Activated CD8-positive, alpha-beta T cell treated with anti-CD3 and anti-CD28 coated beads for 36 hours (primary cell): Measurements from ENCODE around the gene SNAPC2. TPM values are rescaled to one million over a fixed set of nuclear protein-coding genes. Genes with fewer than 3 reads are reported as not detected.
"Not testable (repeated sequence)": the region's sequence is repeated elsewhere in the genome, so short reads cannot be mapped to it uniquely, and the experiment has no call there.

Experiments
- ATAC-seq: fragments of 200-7000 bp; cut with Tn5 transposase; one replicate; pipeline ENCODE4 v1.10.0; 2021; ENCODE audit warnings: mild to moderate bottlenecking, moderate library complexity
- CTCF ChIA-PET: fragments of 350-600 bp; sonication (Branson Sonifier 250); formaldehyde crosslinking; loops from one replicate; lab custom pipeline; 2021; ENCODE audit warnings: antibody characterized with exemption; lab: Charles Lee
- POLR2A ChIA-PET: fragments of 350-600 bp; sonication (Branson Sonifier 250); formaldehyde crosslinking; loops from one replicate; lab custom pipeline; 2021; ENCODE audit warnings: antibody characterized with exemption; lab: Charles Lee
- DNase-seq: peaks from one replicate; pipeline ENCODE4 v3.0.0-alpha.2; 2020
- H3K27ac Mint-ChIP-seq: one replicate; pipeline ENCODE4 v1.8.0; 2021; ENCODE audit warnings: mild to moderate bottlenecking, mixed read lengths
- H3K27me3 Mint-ChIP-seq: one replicate; pipeline ENCODE4 v1.8.0; 2021; ENCODE audit warnings: mixed read lengths
- H3K36me3 Mint-ChIP-seq: one replicate; pipeline ENCODE4 v1.8.0; 2021; ENCODE audit warnings: low read depth, mixed read lengths
- H3K4me1 Mint-ChIP-seq: one replicate; pipeline ENCODE4 v1.8.0; 2021; ENCODE audit warnings: low read depth, mixed read lengths
- H3K4me3 Mint-ChIP-seq: one replicate; pipeline ENCODE4 v1.8.0; 2021; ENCODE audit warnings: mild to moderate bottlenecking, moderate library complexity, mixed read lengths
- H3K9me3 Mint-ChIP-seq: one replicate; pipeline ENCODE4 v1.8.0; 2021; ENCODE audit warnings: mixed read lengths
- CTCF ChIP-seq: fragments of 200-600 bp; IDR thresholded peaks from one replicate; pipeline ENCODE4 v1.8.0; 2022; ENCODE audit warnings: antibody characterized with exemption, mild to moderate bottlenecking
- intact Hi-C: fragments of 100-400 bp; cut with micrococcal nuclease; formaldehyde crosslinking; loops from one replicate; pipeline ENCODE4 v1.10.0; 2022
- total RNA-seq, 2 experiments: library from RNA; stranded (reverse); gene quantifications; one replicate each; pipeline ENCODE4 v1.2.3, GENCODE V29; 2021

The SNAPC2 gene
- total RNA-seq, 2 experiments from 2014 or later, result 16.0 to 18.2 TPM

DNA sequence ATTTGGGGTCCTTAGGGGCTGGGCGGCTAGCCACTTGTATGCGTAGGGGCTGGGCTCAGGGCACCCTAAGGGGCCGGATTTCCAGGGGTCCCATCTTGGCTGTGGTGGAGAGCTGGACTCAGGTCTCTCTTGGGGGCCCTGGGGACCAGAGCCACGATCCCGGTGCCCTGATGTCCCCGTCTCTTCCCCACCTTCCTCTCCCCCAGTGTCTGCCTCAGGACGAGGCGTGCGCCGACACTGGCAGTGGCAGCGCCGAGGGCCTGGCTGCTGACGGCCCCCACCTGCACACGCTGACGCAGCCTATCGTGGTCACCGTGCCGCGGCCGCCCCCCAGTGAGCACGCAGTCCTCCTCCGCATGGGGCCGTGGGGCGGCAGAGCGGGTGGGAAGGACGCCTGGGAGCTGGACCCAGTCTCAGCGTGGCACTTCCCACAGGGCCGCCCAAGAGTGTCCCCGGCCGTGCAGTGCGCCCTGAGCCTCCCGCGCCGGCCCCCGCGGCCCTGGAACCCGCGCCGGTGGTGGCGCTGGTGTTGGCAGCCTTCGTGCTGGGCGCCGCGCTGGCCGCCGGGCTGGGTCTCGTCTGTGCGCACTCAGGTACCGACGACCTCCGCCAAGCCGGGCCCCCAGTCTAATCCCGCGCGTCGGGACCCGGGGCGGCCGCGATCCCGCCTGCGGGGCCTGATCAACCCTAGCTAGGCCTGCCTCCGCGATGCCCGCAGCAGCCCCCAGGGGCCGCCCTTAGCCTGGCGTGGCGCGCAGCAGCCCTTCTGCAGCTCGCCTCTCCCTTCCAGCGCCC, 2.7 kb upstream of the SNAPC2 start:
- intact Hi-C loops, result no loop called here
- no peaks in the 10 kb centered on the region for H3K9me3 Mint-ChIP-seq
- DNase-seq, result peak; percentile 76
- POLR2A ChIA-PET, result interaction anchor here (2.0 to 3.2 kb wide), 4 partner anchors 9 to 26 kb away, joined by 12 to 14 read pairs (median 13); partner anchors contain the start of genes CTXN1, MAP2K7 and TIMM44
- H3K27ac Mint-ChIP-seq, result peak overlapping the region; percentile 46
- H3K36me3 Mint-ChIP-seq, result peaks cover 4% of the 10 kb centered on the region
- H3K4me1 Mint-ChIP-seq, result peaks cover 28% of the 10 kb centered on the region
- TF ChIP-seq CTCF, result peak; percentile 70
- CTCF ChIA-PET, result interaction anchor here (1.1 to 2.4 kb wide), 5 partner anchors 9 to 60 kb away, joined by 3 to 14 read pairs (median 3); partner anchors contain the start of genes MAP2K7 and TIMM44
- H3K27me3 Mint-ChIP-seq, result peaks cover 22% of the 10 kb centered on the region
- ATAC-seq, result peak; percentile 18
- H3K4me3 Mint-ChIP-seq, result peak overlapping the region; percentile 73

DNA sequence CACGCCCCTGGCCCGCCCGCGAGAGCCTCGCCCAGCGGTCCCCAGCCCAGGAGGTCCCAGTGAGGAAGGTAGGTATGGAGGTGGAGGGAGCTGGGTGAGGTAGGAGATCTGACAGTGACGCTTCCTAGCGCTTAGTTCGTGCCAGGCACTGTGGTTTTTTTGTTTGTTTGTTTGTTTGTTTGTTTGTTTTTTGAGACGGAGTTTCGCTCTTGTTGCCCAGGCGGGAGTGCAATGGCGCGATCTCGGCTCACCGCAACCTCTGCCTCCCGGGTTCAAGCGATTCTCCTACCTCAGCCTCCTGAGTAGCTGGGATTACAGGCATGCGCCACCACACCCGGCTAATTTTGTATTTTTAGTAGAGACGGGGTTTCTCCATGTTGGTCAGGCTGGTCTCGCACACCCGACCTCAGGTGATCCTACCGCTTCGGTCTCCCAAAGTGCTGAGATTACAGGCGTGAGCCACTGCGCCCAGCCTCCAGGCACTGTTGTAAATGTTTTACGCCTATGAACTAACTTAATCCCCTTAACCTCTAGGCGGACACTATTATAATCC, 2.0 kb upstream of the SNAPC2 start:
- intact Hi-C loops, ATAC-seq, DNase-seq, H3K36me3 Mint-ChIP-seq, H3K27ac Mint-ChIP-seq, H3K9me3 Mint-ChIP-seq: not testable (repeated sequence)
- H3K27me3 Mint-ChIP-seq, result peaks cover 22% of the 10 kb centered on the region
- H3K4me3 Mint-ChIP-seq, result peak overlapping the region; percentile 57
- TF ChIP-seq CTCF, result peak; percentile 56
- CTCF ChIA-PET, result interaction anchor here (1.1 to 2.4 kb wide), 5 partner anchors 10 to 60 kb away, joined by 3 to 14 read pairs (median 3); partner anchors contain the start of genes MAP2K7 and TIMM44
- POLR2A ChIA-PET, result interaction anchor here (0.6 to 3.2 kb wide), 4 partner anchors 8 to 49 kb away, joined by 3 to 14 read pairs (median 12); partner anchors contain the start of genes CTXN1 and TIMM44
- H3K4me1 Mint-ChIP-seq, result peaks cover 28% of the 10 kb centered on the region

- H3K27ac Mint-ChIP-seq, result no peak overlapping the region
- H3K27me3 Mint-ChIP-seq, result peaks cover 22% of the 10 kb centered on the region
- POLR2A ChIA-PET, result interaction anchor here (0.6 to 3.2 kb wide), 5 partner anchors 8 to 50 kb away, joined by 3 to 14 read pairs (median 12); partner anchors contain the start of genes CTXN1 and TIMM44
- CTCF ChIA-PET, result interaction anchor here (1.2 to 4.5 kb wide), 8 partner anchors 10 to 61 kb away, joined by 3 to 31 read pairs (median 6); partner anchors contain the start of genes MAP2K7 and TIMM44
- H3K4me1 Mint-ChIP-seq, result peaks cover 28% of the 10 kb centered on the region
- DNase-seq (no peak), ATAC-seq (no peak)
- intact Hi-C loops, result no loop called here
- TF ChIP-seq CTCF, result no peak
- no peaks in the 10 kb centered on the region for H3K36me3 Mint-ChIP-seq
- peak overlapping the region; percentile 81 for H3K4me3 Mint-ChIP-seq
- no peaks in the 10 kb centered on the region for H3K9me3 Mint-ChIP-seq
These were observed 1.3 kb upstream of the SNAPC2 start for GRCh38 chr19:7918615-7919421.

- TF ChIP-seq CTCF, result no peak
- DNase-seq, result peak; percentile 100
- H3K36me3 Mint-ChIP-seq, result no peaks in the 10 kb centered on the region
- no peaks in the 10 kb centered on the region for H3K9me3 Mint-ChIP-seq
- intact Hi-C loops, result loop anchor here (10.0 kb wide), 1 partner anchor 66 kb away; no protein-coding TSS in a partner anchor
- ChIA-PET POLR2A (interaction anchor here (0.6 to 4.8 kb wide), 8 partner anchors 11 to 431 kb away, joined by 3 to 38 read pairs (median 4); partner anchors contain the start of genes MAP2K7 and TIMM44), CTCF (interaction anchor here (1.1 to 4.5 kb wide), 8 partner anchors 10 to 353 kb away, joined by 3 to 31 read pairs (median 5); partner anchors contain the start of genes MAP2K7 and TIMM44)
- H3K27ac Mint-ChIP-seq, result peak overlapping the region; percentile 89
- H3K27me3 Mint-ChIP-seq, result peaks cover 18% of the 10 kb centered on the region
- H3K4me3 Mint-ChIP-seq, result peak overlapping the region; percentile 81
- H3K4me1 Mint-ChIP-seq, result peaks cover 26% of the 10 kb centered on the region
- ATAC-seq, result peak; percentile 77
These were observed 572 bp downstream of the SNAPC2 start for GRCh38 chr19:7920519-7921301.
